HCT116 (cell line): ENCODE measurements around the gene UBE2L5. TPM values are rescaled to one million over a fixed set of nuclear protein-coding genes. Genes with fewer than 3 reads are reported as not detected.

Experiments used
- ATAC-seq: fragments of 200-7000 bp; cut with Tn5 transposase; 2 replicates; pipeline ENCODE4 v1.9.1; 2020; ENCODE audit warnings: mild to moderate bottlenecking, moderate library complexity
- BruUV-seq: library from RNA; stranded (reverse); fragments of 400-500 nt; replicated peaks from 2 replicates; lab custom pipeline; 2021; lab: Mats Ljungman, UMichigan
- CTCF ChIA-PET: fragments of 300-600 bp; sonication (Branson Sonifier 250); formaldehyde crosslinking; loops from one replicate; lab custom pipeline; 2021; ENCODE audit warnings: antibody characterized with exemption; lab: Charles Lee
- POLR2A ChIA-PET: fragments of 300-600, 350-600 bp; sonication (Branson Sonifier 250); formaldehyde crosslinking; loops from one replicate; lab custom pipeline; 2021; ENCODE audit warnings: antibody characterized with exemption; lab: Charles Lee
- RAD21 ChIA-PET, 2 experiments: fragments of 300-600 bp; sonication (Branson Sonifier 250); formaldehyde crosslinking; loops; one replicate each; lab custom pipeline; 2023; ENCODE audit warnings: low total read pairs in 2 of 2; ENCODE audit not compliant: uncharacterized antibody in 2 of 2, unreplicated experiment in 2 of 2, low non-redundant PET in 1 of 2; lab: Charles Lee
- DNase-seq: peaks from one replicate; pipeline ENCODE4 v3.0.0-alpha.2; 2010; ENCODE audit warnings: low read depth, low spot score
- H2AFZ ChIP-seq: fragments of 200-600 bp; shearing (Covaris generic), sonication (generic); 2 replicates; pipeline ENCODE4 v1.6.1; 2017; ENCODE audit warnings: low read depth, mixed run types, mixed read lengths, antibody characterized with exemption, low read length; ENCODE audit not compliant: poor library complexity, severe bottlenecking
- H3K27ac ChIP-seq: 2 replicates; pipeline ENCODE4 v1.5.1; 2012; ENCODE audit warnings: low read depth, low read length
- H3K27me3 ChIP-seq: fragments of 200-600 bp; sonication (generic); 2 replicates; pipeline ENCODE4 v1.6.1; 2016; ENCODE audit warnings: mixed run types, low read length, mixed read lengths; ENCODE audit not compliant: insufficient read depth
- H3K36me3 ChIP-seq, 2 experiments: fragments of 200-500 bp in 1 of 2; fragments of 200-600 bp in 1 of 2; sonication (Bioruptor generic) in 1 of 2; sonication (generic) in 1 of 2; 2 replicates each; pipeline versions ENCODE4 v1.5.1 to v1.6.1; 2014 to 2016; ENCODE audit warnings: low read length in 2 of 2, inconsistent platforms in 1 of 2, mixed read lengths in 1 of 2, mixed run types in 1 of 2; ENCODE audit not compliant: insufficient read depth in 2 of 2, control insufficient read depth in 1 of 2
- H3K4me1 ChIP-seq, 2 experiments: fragments of 200-600 bp in 1 of 2; sonication (generic) in 1 of 2; 2 replicates each; pipeline versions ENCODE4 v1.5.1 to v1.6.1; 2012 to 2017; ENCODE audit warnings: low read length in 2 of 2, inconsistent platforms in 1 of 2, mild to moderate bottlenecking in 1 of 2, mixed read lengths in 1 of 2, mixed run types in 1 of 2, moderate library complexity in 1 of 2; ENCODE audit not compliant: insufficient read depth in 2 of 2, control insufficient read depth in 1 of 2
- H3K4me2 ChIP-seq: fragments of 200-600 bp; sonication (generic); 2 replicates; pipeline ENCODE4 v1.6.1; 2017; ENCODE audit warnings: mixed run types, low read length, mixed read lengths
- H3K4me3 ChIP-seq, 2 experiments: fragments of 200-600 bp in 1 of 2; sonication (generic) in 1 of 2; replicated peaks in 1 of 2; 2 replicates each; pipeline ENCODE4 v1.5.1; 2011 to 2016; ENCODE audit warnings: low read length in 2 of 2, control low read depth in 1 of 2, low read depth in 1 of 2, mild to moderate bottlenecking in 1 of 2, mixed read lengths in 1 of 2, mixed run types in 1 of 2
- H3K79me2 ChIP-seq: fragments of 200-600 bp; sonication (generic); 2 replicates; pipeline ENCODE4 v1.6.1; 2017; ENCODE audit warnings: mild to moderate bottlenecking, mixed run types, low read length, moderate library complexity, mixed read lengths; ENCODE audit not compliant: insufficient read depth
- H3K9ac ChIP-seq: fragments of 200-600 bp; sonication (generic); 2 replicates; pipeline ENCODE4 v1.6.1; 2016; ENCODE audit warnings: low read length, mixed read lengths
- H3K9me2 ChIP-seq: fragments of 200-600 bp; sonication (generic), shearing (Covaris generic); 2 replicates; pipeline ENCODE4 v1.6.1; 2017; ENCODE audit warnings: mixed run types, mild to moderate bottlenecking, moderate library complexity; ENCODE audit not compliant: insufficient read depth
- H3K9me3 ChIP-seq, 2 experiments: fragments of 200-500 bp in 1 of 2; fragments of 200-600 bp in 1 of 2; sonication (Bioruptor generic) in 1 of 2; sonication (generic) in 1 of 2; 2 replicates each; pipeline ENCODE4 v1.6.1; 2014 to 2017; ENCODE audit warnings: low read length in 2 of 2, mixed read lengths in 2 of 2, inconsistent platforms in 1 of 2, low read depth in 1 of 2, mild to moderate bottlenecking in 1 of 2, mixed run types in 1 of 2, moderate library complexity in 1 of 2; ENCODE audit not compliant: control insufficient read depth in 1 of 2, insufficient read depth in 1 of 2
- H4K20me1 ChIP-seq: fragments of 200-600 bp; sonication (generic), shearing (Covaris generic); 2 replicates; pipeline ENCODE4 v1.6.1; 2017; ENCODE audit warnings: mixed run types, mild to moderate bottlenecking, moderate library complexity; ENCODE audit not compliant: insufficient read depth
- CBX3 ChIP-seq: IDR thresholded peaks from 2 replicates; pipeline ENCODE4 v1.6.1; 2012; ENCODE audit warnings: low read depth
- CEBPB ChIP-seq: IDR thresholded peaks from 2 replicates; pipeline ENCODE4 v1.6.1; 2012; ENCODE audit warnings: low read depth
- ELF1 ChIP-seq: IDR thresholded peaks from 2 replicates; pipeline ENCODE4 v1.6.1; 2012; ENCODE audit warnings: low read depth, borderline replicate concordance
- EZH2 ChIP-seq: fragments of 200-600 bp; sonication (generic); IDR thresholded peaks from 2 replicates; pipeline ENCODE4 v1.6.1; 2017; ENCODE audit warnings: antibody characterized with exemption, mixed run types
- FOSL1 ChIP-seq: IDR thresholded peaks from 2 replicates; pipeline ENCODE4 v1.6.1; 2012; ENCODE audit warnings: low read depth
- JUND ChIP-seq: IDR thresholded peaks from 2 replicates; pipeline ENCODE4 v1.6.1; 2012
- intact Hi-C: fragments of 100-400 bp; cut with micrococcal nuclease; formaldehyde crosslinking; loops from 2 replicates; pipeline ENCODE4 v1.10.0; 2022
- total RNA-seq: library from RNA; stranded (reverse); gene quantifications from one replicate; pipeline ENCODE4 v1.2.1, GENCODE V29; 2021; ENCODE audit not compliant: unreplicated experiment
- TF ChIP-seq, protein P1 (sequence below): IDR thresholded peaks from 2 replicates; pipeline ENCODE4 v1.6.1; 2012
- TF ChIP-seq, protein P2 (sequence below), 3 experiments: fragments of 200-600 bp in 1 of 3; sonication (generic) in 1 of 3; IDR thresholded peaks in 2 of 3; conservative IDR thresholded peaks in 1 of 3; 2 replicates each; pipeline ENCODE4 v1.5.1; 2012 to 2017; ENCODE audit warnings: low read depth in 2 of 3, low read length in 2 of 3, antibody characterized with exemption in 1 of 3, borderline replicate concordance in 1 of 3, control low read depth in 1 of 3, mild to moderate bottlenecking in 1 of 3, mixed read lengths in 1 of 3, mixed run types in 1 of 3, moderate library complexity in 1 of 3; ENCODE audit not compliant: insufficient read depth in 1 of 3
- TF ChIP-seq, protein P3 (sequence below): IDR thresholded peaks from 2 replicates; pipeline ENCODE4 v1.6.1; 2011; ENCODE audit warnings: mild to moderate bottlenecking, low read length, moderate library complexity; ENCODE audit not compliant: insufficient replicate concordance; ENCODE audit errors: extremely low read depth

UBE2L5 gene
- total RNA-seq, 1 experiment from 2014 or later, result 0.15 TPM

DNA sequence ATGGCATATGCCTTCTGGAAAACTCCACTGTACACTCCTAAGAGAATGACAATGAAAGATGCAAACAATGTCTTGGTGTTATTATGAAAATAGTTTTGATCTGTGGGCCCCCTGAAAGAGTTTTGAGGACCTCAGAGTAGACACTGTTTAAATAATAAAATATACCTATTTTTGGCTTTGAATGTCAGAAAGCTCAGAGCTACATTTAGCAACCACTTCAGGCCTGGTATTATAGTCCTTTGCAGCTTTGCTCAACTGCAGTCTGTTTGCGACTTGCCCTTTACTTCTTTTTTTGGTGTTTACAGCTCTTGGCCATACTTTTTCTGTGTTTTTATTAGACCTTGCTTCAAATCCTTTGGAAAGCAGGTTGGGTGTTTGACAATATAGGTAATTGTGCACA, 5.8 kb upstream of the UBE2L5 start:
- H3K9ac ChIP-seq, result no peak overlapping the region
- intact Hi-C loops, result no loop called here
- ChIA-PET POLR2A (no interaction called here), CTCF (no interaction called here), RAD21 (interaction anchor here in 1 of 2 experiments (0.6 kb wide), 1 partner anchor 9 kb away, joined by 3 read pairs; no protein-coding TSS in a partner anchor)
- H3K4me2 ChIP-seq, result no peak overlapping the region
- no peak overlapping the region for H3K4me3 ChIP-seq
- peaks cover 10 to 15% of the 10 kb centered on the region in 2 experiments for H3K4me1 ChIP-seq
- H3K79me2 ChIP-seq, result no peaks in the 10 kb centered on the region
- ATAC-seq, result no peak
- H3K27me3 ChIP-seq, result no peaks in the 10 kb centered on the region
- H2AFZ ChIP-seq, result no peak overlapping the region
- no peaks in the 10 kb centered on the region for H3K9me3 ChIP-seq
- no peak for DNase-seq
- H3K9me2 ChIP-seq, result no peaks in the 10 kb centered on the region
- no TSS peak for BruUV-seq
- no peaks in the 10 kb centered on the region for H3K36me3 ChIP-seq
- TF ChIP-seq, protein P1, sequence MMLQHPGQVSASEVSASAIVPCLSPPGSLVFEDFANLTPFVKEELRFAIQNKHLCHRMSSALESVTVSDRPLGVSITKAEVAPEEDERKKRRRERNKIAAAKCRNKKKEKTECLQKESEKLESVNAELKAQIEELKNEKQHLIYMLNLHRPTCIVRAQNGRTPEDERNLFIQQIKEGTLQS, result no peak
- TF ChIP-seq, protein P2, sequence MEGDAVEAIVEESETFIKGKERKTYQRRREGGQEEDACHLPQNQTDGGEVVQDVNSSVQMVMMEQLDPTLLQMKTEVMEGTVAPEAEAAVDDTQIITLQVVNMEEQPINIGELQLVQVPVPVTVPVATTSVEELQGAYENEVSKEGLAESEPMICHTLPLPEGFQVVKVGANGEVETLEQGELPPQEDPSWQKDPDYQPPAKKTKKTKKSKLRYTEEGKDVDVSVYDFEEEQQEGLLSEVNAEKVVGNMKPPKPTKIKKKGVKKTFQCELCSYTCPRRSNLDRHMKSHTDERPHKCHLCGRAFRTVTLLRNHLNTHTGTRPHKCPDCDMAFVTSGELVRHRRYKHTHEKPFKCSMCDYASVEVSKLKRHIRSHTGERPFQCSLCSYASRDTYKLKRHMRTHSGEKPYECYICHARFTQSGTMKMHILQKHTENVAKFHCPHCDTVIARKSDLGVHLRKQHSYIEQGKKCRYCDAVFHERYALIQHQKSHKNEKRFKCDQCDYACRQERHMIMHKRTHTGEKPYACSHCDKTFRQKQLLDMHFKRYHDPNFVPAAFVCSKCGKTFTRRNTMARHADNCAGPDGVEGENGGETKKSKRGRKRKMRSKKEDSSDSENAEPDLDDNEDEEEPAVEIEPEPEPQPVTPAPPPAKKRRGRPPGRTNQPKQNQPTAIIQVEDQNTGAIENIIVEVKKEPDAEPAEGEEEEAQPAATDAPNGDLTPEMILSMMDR (IDR thresholded peaks at IDR 0.05 in 2 of 3, conservative IDR thresholded peaks at IDR 0.05 in 1 of 3; ENCODE audit: borderline replicate concordance in 1 of 3, insufficient read depth in 1 of 3, low read depth in 2 of 3, low read length in 2 of 3), result no peak
- TF ChIP-seq ELF1 (no peak), CBX3 (no peak), FOSL1 (no peak), JUND (no peak), EZH2 (no peak), CEBPB (no peak)
- TF ChIP-seq, protein P3, sequence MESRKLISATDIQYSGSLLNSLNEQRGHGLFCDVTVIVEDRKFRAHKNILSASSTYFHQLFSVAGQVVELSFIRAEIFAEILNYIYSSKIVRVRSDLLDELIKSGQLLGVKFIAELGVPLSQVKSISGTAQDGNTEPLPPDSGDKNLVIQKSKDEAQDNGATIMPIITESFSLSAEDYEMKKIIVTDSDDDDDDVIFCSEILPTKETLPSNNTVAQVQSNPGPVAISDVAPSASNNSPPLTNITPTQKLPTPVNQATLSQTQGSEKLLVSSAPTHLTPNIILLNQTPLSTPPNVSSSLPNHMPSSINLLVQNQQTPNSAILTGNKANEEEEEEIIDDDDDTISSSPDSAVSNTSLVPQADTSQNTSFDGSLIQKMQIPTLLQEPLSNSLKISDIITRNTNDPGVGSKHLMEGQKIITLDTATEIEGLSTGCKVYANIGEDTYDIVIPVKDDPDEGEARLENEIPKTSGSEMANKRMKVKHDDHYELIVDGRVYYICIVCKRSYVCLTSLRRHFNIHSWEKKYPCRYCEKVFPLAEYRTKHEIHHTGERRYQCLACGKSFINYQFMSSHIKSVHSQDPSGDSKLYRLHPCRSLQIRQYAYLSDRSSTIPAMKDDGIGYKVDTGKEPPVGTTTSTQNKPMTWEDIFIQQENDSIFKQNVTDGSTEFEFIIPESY, result no peak
- no peak overlapping the region for H3K27ac ChIP-seq
- no peaks in the 10 kb centered on the region for H4K20me1 ChIP-seq
